Fibroblast of lung (primary cell): ENCODE results near the gene E2F6. TPM values are rescaled to one million over a fixed set of nuclear protein-coding genes. Genes with fewer than 3 reads are reported as not detected.

ENCODE experiments used
- DNase-seq, 2 donors: peaks; one replicate each; pipeline versions ENCODE4 v3.0.0 to v3.0.0-alpha.2; 2010; ENCODE audit warnings: low read depth in 2 of 2
- H2AFZ ChIP-seq: 2 replicates; pipeline ENCODE4 v1.5.1; 2012; ENCODE audit warnings: low read length, control low read depth, inconsistent platforms
- H3K27ac ChIP-seq: 2 replicates; pipeline ENCODE4 v1.5.1; 2011; ENCODE audit warnings: low read length, control low read depth; ENCODE audit not compliant: insufficient read depth
- H3K27me3 ChIP-seq: 2 replicates; pipeline ENCODE4 v1.5.1; 2011; ENCODE audit warnings: mild to moderate bottlenecking, low read length; ENCODE audit not compliant: control insufficient read depth, insufficient read depth
- H3K36me3 ChIP-seq: 2 replicates; pipeline ENCODE4 v1.5.1; 2011; ENCODE audit warnings: low read length; ENCODE audit not compliant: control insufficient read depth, insufficient read depth
- H3K4me1 ChIP-seq: 2 replicates; pipeline ENCODE4 v1.5.1; 2011; ENCODE audit warnings: low read length; ENCODE audit not compliant: control insufficient read depth, insufficient read depth; ENCODE audit errors: extremely low read depth
- H3K4me2 ChIP-seq: 2 replicates; pipeline ENCODE4 v1.5.1; 2011; ENCODE audit warnings: low read length, control low read depth; ENCODE audit not compliant: insufficient read depth; ENCODE audit errors: extremely low read depth
- H3K4me3 ChIP-seq, 4 experiments: fragments of 200-600 bp in 1 of 4; sonication (generic) in 1 of 4; replicated peaks in 1 of 4; 2 replicates each; pipeline ENCODE4 v1.5.1; 2011 to 2016; ENCODE audit warnings: low read length in 4 of 4, low read depth in 3 of 4, mild to moderate bottlenecking in 3 of 4, control low read depth in 2 of 4, inconsistent platforms in 1 of 4, mixed read lengths in 1 of 4; ENCODE audit not compliant: insufficient read depth in 1 of 4; ENCODE audit errors: control extremely low read depth in 1 of 4
- H3K79me2 ChIP-seq: 2 replicates; pipeline ENCODE4 v1.5.1; 2012; ENCODE audit warnings: mild to moderate bottlenecking, low read length, inconsistent platforms; ENCODE audit not compliant: control insufficient read depth, insufficient read depth
- H3K9ac ChIP-seq: 2 replicates; pipeline ENCODE4 v1.5.1; 2011; ENCODE audit warnings: mild to moderate bottlenecking, low read length, control low read depth; ENCODE audit not compliant: insufficient read depth
- H3K9me3 ChIP-seq: 2 replicates; pipeline ENCODE4 v1.5.1; 2012; ENCODE audit warnings: low read depth, low read length; ENCODE audit not compliant: control insufficient read depth, insufficient read depth
- H4K20me1 ChIP-seq: 2 replicates; pipeline ENCODE4 v1.5.1; 2011; ENCODE audit warnings: low read length; ENCODE audit not compliant: control insufficient read depth, insufficient read depth; ENCODE audit errors: extremely low read depth
- CTCF ChIP-seq, 2 donors: IDR thresholded peaks in 1 of 2; conservative IDR thresholded peaks in 1 of 2; 1 replicate in 1 of 2; 2 replicates in 1 of 2; pipeline ENCODE4 v1.5.1; 2011 to 2012; ENCODE audit warnings: low read length in 2 of 2, control low read depth in 1 of 2, inconsistent platforms in 1 of 2, low read depth in 1 of 2, mild to moderate bottlenecking in 1 of 2
- EZH2 ChIP-seq: IDR thresholded peaks from 2 replicates; pipeline ENCODE4 v1.5.1; 2012; ENCODE audit warnings: low read length, control low read depth, mild to moderate bottlenecking; ENCODE audit errors: missing control alignments
- polyA plus RNA-seq, 2 donors: library from polyadenylated mRNA; depleted of rRNA in 1 of 2; stranded (reverse) in 1 of 2; unstranded in 1 of 2; fragments of >200 nt; gene quantifications; 2 replicates each; pipeline ENCODE4 v1.2.1, GENCODE V29; 2011 to 2012; ENCODE audit warnings: missing spikeins in 1 of 2
- total RNA-seq: library from RNA; depleted of rRNA; stranded (reverse); fragments of >200 nt; gene quantifications from 2 replicates; pipeline ENCODE4 v1.2.1, GENCODE V29; 2014

Gene E2F6
- total and polyA plus RNA-seq, 2 donors (not counting 1 experiment from before 2014, with no cell fraction given): 10.2 to 13.0 TPM

- H3K4me2 ChIP-seq: no peak overlapping the region
- H4K20me1 ChIP-seq: no peaks in the 10 kb centered on the region
- no peak for DNase-seq
- H3K9me3 ChIP-seq: no peaks in the 10 kb centered on the region
- H3K36me3 ChIP-seq: no peaks in the 10 kb centered on the region
- no peak overlapping the region for H3K27ac ChIP-seq
- no peak overlapping the region for H3K9ac ChIP-seq
- peaks cover 19% of the 10 kb centered on the region for H3K4me1 ChIP-seq
- no peaks in the 10 kb centered on the region for H3K27me3 ChIP-seq
- H3K4me3 ChIP-seq: no peak overlapping the region
- no peak overlapping the region for H2AFZ ChIP-seq
- TF ChIP-seq EZH2 (no peak), CTCF (conservative IDR thresholded peaks at IDR 0.05 in 1 of 2, IDR thresholded peaks at IDR 0.05 in 1 of 2; ENCODE audit: low read depth in 1 of 2, low read length in 2 of 2) (no peak)
- H3K79me2 ChIP-seq: no peaks in the 10 kb centered on the region
These were observed 69.9 kb downstream of the E2F6 start for GRCh38 chr2:11396021-11396420.

DNA sequence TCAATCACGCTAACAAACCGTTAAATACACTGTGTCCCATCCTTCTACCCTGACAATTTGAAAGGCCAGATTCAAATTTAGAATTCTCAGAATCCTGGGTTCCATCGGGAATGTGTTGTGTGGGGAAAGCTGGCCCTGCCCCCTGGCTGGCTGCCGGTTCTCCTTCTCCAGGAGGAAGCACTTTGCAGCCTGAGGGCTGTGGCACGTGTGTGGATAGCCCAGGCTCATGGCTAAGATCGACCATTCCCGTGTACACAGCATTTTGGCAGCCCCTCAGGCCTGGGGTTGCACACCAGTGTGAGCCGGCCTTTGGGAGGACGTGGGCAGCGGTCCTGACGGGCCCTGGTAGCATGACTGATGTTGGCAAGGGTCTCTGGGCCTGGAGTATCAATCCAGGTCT lies 70.6 kb downstream of the E2F6 start:
- Histone ChIP-seq H3K27ac (no peak overlapping the region), H3K27me3 (no peaks in the 10 kb centered on the region), H3K36me3 (no peaks in the 10 kb centered on the region), H3K4me3 (no peak overlapping the region), H3K79me2 (no peaks in the 10 kb centered on the region), H3K9ac (no peak overlapping the region), H2AFZ (no peak overlapping the region), H3K4me2 (no peak overlapping the region), H4K20me1 (no peaks in the 10 kb centered on the region), H3K4me1 (peaks cover 22% of the 10 kb centered on the region), H3K9me3 (no peaks in the 10 kb centered on the region)
- no peak for DNase-seq
- TF ChIP-seq CTCF (conservative IDR thresholded peaks at IDR 0.05 in 1 of 2, IDR thresholded peaks at IDR 0.05 in 1 of 2; ENCODE audit: low read depth in 1 of 2, low read length in 2 of 2): no peak
- no peak for TF ChIP-seq EZH2

Other genes with a start within 250 kb of the E2F6 start
- gene ROCK2, start 121.5 kb downstream of the E2F6 start, total RNA-seq: 39.5 and 58.1 TPM in 2 replicates
- gene ROCK2, start 121.5 kb downstream of the E2F6 start, polyA plus RNA-seq: 21.6 and 32.0 TPM in 2 replicates
- gene GREB1, start 67.9 kb upstream of the E2F6 start, total RNA-seq: 0.51 and 2.0 TPM in 2 replicates
- 0.06 TPM in 2 replicates for gene GREB1, start 67.9 kb upstream of the E2F6 start, polyA plus RNA-seq
- gene NTSR2, start 204.0 kb upstream of the E2F6 start, total RNA-seq: under 0.01 TPM in 1 of 2 replicates, not detected in the other
- gene NTSR2, start 204.0 kb upstream of the E2F6 start, polyA plus RNA-seq: not detected in 2 replicates